ENCODE data around the gene B3GNT8. TPM values are rescaled to one million over a fixed set of nuclear protein-coding genes. Genes with fewer than 3 reads are reported as not detected.

B3GNT8 gene, protein sequence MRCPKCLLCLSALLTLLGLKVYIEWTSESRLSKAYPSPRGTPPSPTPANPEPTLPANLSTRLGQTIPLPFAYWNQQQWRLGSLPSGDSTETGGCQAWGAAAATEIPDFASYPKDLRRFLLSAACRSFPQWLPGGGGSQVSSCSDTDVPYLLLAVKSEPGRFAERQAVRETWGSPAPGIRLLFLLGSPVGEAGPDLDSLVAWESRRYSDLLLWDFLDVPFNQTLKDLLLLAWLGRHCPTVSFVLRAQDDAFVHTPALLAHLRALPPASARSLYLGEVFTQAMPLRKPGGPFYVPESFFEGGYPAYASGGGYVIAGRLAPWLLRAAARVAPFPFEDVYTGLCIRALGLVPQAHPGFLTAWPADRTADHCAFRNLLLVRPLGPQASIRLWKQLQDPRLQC
- 0.60 and 3.6 TPM in 2 replicates for total RNA-seq (ENCODE audit: low replicate concordance)

DNA sequence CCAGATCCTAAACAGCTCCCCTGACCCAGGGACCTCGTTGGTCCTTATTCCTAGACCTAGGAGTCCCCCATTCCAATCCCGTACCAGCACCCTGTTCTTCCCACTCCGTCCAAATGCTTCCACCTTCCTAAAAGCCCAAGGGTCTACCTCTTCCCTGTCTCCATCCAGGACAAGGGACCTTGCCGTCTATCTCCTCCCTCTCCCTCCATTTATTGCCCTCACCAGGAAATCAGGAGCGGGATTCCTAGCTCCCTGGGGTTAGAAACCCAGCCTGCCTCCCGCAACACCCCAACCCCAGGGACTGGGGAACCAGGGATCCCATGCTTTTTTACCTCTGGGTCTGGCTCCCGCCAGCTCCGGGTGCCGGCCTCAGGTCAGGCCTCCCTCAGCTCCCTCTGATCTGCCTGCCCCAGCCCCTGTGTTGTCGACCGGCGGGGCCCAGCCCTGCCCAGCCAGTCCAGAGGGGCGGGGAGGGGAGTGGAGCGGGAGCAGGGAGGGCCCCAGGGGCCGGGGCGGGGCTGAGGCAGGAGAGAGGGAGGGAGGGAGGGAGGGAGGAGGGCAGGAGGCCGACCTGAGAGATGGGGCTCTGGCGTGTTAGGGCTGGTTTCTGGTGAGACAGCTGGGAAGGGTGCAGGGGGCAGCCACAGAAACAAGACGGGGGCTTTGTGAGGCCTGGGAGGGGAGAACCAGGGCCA is at the start of gene B3GNT8:
Gene B3GNT8, minus strand, starts transcription at position 423 of the 695 bp plus-strand sequence. CDS start 596 bp downstream, outside the sequence.

DNA sequence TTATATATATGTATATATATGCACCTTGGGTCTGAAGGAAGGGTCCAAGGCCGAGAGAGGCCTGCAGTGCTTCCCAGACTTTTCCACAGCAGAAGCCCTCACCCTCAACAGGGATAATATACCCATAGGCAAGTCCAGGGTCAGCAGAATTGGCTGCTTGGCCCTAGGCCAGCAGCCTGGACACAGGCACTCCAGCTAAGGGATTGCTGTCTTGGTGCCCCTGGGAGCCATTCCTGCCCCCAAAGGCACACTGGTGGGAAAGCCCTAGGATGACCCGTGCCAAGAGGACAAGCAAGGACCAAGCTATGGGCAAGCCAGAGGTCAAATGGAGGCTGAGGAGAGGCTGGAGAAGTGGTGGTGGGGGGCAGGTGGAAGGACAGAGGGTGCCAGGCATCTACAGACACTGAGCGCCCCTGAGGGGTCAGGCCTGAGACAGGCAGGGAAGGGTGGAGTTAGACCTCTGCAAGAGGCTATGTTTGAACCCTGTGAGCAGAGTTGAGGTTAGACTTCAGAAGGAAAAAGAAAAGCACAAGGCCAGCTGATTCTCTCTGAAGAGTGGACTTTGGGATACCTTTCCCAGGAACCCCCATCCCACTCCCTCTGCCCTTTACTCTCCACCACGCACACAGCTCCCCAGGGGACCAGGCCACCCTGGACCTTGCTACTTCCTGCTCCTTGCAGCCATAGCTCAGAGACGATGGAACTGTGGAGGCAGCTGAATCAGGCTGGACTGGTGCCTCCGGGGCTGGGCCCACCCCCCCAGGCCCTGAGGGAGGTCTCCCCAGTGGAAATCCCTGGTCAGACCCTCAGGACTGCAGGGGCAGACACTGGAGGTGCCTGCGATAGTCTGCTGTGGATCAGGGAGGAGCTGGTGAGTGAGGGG is 15.5 kb upstream of the B3GNT8 start, which contains the start of gene ERICH4:
Gene ERICH4, plus strand, starts transcription at position 684 of the 883 bp plus-strand sequence. Its CDS starts 14 bp downstream, at position 698.

DNA sequence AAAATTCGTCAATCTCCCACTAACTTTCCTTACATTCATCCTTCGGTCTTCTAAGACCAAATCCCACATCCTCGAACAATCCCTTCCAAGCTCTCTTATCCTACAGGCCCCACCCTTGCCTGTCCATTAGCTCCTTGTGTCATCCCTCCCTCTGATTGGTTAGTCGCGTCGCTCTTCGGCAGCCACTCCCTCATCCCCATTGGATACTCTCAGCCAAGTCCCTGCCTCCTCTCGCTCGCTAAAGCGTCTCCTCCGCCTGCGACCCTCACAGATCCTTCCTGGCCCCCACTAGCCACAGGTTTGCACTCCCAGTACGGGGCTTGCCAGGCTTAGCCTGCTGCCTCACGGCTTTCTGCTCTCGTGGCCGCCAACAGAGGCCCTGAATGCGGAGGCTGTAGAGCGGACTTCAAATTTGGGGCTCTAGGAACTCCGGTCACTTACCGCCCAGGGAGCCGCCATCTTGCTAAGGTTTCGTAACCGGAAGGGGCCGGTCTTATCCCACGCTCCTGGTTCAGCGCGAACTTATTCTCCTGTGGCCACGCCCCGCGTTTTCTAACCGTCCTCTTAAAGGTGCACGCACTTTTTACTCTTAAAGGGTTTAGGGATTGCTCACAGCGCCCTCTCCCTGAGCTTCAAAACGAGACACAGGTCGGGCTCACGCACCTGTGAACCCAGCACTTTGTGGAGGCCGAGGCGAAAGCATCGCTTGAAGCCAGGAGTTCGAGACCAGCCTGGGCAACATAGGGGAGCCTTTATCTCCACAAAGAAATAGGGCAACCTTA is 12.5 kb upstream of the B3GNT8 start, which contains the start of gene DMAC2:
Gene DMAC2, minus strand, starts transcription at position 472 of the 782 bp plus-strand sequence. Its CDS starts 13 bp downstream, at position 459.

DNA sequence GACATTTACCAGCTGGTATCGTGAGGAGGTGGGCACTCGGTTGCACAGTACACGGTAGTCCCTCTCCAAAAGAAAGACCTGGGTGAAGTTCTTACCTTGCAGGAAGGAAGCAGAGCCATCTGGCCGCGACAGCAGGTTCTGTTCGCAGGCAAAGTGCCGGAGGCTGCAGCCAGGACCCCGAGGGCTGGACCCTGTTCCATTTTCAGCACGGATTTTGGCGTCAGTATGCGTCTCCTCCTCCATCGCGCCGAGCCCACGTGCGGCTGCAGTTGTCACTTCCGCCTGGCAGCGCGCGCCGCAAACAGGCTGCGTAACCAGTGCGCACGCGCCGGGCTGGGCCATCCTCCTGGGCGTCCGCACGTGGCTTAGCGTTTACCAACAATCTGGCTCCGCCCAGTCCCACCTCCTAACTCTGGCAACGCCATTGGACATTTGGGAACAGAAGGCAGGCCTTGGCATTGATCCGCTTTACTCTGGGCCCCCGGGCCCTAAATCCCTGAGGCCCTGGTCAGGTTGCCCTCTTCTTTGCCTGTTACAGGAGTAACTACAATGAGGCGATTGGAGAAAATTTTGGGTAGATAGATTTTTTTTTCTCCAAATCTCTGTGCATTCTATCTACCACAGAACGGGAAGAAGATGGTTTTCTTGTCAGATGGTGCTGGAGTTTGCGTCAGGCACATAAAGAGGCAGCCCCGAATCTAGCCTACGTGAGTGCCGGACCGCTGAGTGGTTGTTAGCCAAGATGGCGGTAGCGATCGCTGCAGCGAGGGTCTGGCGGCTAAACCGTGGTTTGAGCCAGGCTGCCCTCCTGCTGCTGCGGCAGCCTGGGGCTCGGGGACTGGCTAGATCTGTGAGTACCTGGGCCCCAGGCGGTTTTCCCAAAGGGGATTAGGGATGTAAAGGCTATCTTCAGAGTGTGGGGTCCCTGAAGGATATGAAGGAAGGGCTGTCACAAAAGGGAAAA is 29.8 kb downstream of the B3GNT8 start, which contains the start of the genes BCKDHA and EXOSC5:
Gene BCKDHA, plus strand, starts transcription at position 733 of the 964 bp plus-strand sequence. Its CDS starts 10 bp downstream, at position 743.
Gene EXOSC5, minus strand, starts transcription at position 274 of the 964 bp plus-strand sequence. Its CDS starts 31 bp downstream, at position 243.

DNA sequence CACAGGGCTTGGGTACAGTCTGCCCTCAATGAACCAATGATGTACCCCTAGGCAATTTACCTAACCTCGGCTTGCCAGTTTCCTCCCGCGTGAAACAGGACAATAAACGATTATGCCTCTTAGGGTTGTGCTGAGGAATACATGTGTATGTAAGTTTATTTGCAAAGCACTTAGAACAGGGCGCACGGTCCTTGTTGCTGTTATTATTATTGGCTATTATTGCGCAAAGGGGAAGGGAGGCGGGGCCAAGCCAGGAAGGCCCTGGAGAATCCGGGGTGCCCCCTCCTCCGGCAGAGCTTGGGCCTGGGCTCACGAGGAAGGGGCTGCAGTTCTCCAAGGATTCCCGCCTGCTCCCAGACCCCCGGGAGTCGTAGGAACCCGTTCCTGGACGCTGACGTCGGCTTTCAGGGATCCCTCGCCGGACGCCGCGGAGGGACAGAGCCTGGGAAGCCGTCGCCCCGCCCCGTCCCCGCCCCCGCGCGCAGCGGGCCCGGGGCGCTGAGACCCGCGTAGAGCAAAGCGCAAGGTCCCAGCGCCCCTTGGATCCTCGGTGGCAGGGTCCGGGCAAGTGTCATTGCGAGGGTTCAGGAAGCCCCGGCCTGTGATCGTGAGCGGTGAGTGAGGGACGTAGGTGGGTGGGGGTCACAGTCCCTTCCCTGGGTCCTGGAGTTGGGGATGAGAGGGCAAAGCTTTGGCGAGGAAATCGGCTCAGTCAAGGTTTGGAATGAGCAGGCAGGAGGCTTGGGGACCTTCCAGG is 50.8 kb downstream of the B3GNT8 start, which contains the start of gene TMEM91:
Gene TMEM91, plus strand, starts transcription at position 293 of the 757 bp plus-strand sequence. CDS start 1,777 bp downstream, outside the sequence.

Other genes with a start within 250 kb of the B3GNT8 start
- gene CYP2S1, start 234.2 kb downstream of the B3GNT8 start, total RNA-seq (ENCODE audit: low replicate concordance) = 1.8 TPM in 1 of 2 replicates, not detected in the other
- 85.9 and 136 TPM in 2 replicates for gene AXL, start 208.2 kb downstream of the B3GNT8 start, total RNA-seq (ENCODE audit: low replicate concordance)
- gene HNRNPUL1, start 163.0 kb downstream of the B3GNT8 start, total RNA-seq (ENCODE audit: low replicate concordance) = 29.7 and 56.8 TPM in 2 replicates
- 5.6 and 9.5 TPM in 2 replicates for gene CCDC97, start 117.2 kb downstream of the B3GNT8 start, total RNA-seq (ENCODE audit: low replicate concordance)
- 8.9 and 24.4 TPM in 2 replicates for gene TGFB1, start 73.5 kb downstream of the B3GNT8 start, total RNA-seq (ENCODE audit: low replicate concordance)
- gene B9D2, start 63.2 kb downstream of the B3GNT8 start, total RNA-seq (ENCODE audit: low replicate concordance) = 5.3 and 6.0 TPM in 2 replicates
- gene TMEM91, start 50.8 kb downstream of the B3GNT8 start, total RNA-seq (ENCODE audit: low replicate concordance) = 2.3 and 6.1 TPM in 2 replicates
- gene EXOSC5, start 30.0 kb downstream of the B3GNT8 start, total RNA-seq (ENCODE audit: low replicate concordance) = 8.2 and 12.7 TPM in 2 replicates
- 27.8 and 46.7 TPM in 2 replicates for gene BCKDHA, start 29.6 kb downstream of the B3GNT8 start, total RNA-seq (ENCODE audit: low replicate concordance)
- gene DMAC2, start 12.5 kb upstream of the B3GNT8 start, total RNA-seq (ENCODE audit: low replicate concordance) = 23.9 and 33.8 TPM in 2 replicates
- gene ERICH4, start 15.8 kb upstream of the B3GNT8 start, total RNA-seq (ENCODE audit: low replicate concordance) = not detected in 2 replicates
- gene CEACAM21, start 148.8 kb upstream of the B3GNT8 start, total RNA-seq (ENCODE audit: low replicate concordance) = not detected in 2 replicates
- gene CEACAM4, start 199.7 kb upstream of the B3GNT8 start, total RNA-seq (ENCODE audit: low replicate concordance) = not detected in 2 replicates